Endothelial cell of umbilical vein (primary cell): ENCODE measurements around the gene ABCA3.

Experiments
- EZH2 ChIP-seq: IDR thresholded peaks from 2 replicates; pipeline ENCODE4 v1.6.1; 2012; ENCODE audit warnings: borderline replicate concordance, low read depth, mild to moderate bottlenecking, moderate library complexity, low read length, inconsistent platforms; ENCODE audit not compliant: severe bottlenecking
- FOS ChIP-seq: IDR thresholded peaks from 2 replicates; pipeline ENCODE4 v1.6.1; 2011; ENCODE audit warnings: mild to moderate bottlenecking, low read length, moderate library complexity, borderline replicate concordance; ENCODE audit not compliant: insufficient read depth
- GATA2 ChIP-seq: IDR thresholded peaks from 2 replicates; pipeline ENCODE4 v1.7.0; 2011; ENCODE audit warnings: low read depth, mild to moderate bottlenecking, moderate library complexity, mixed read lengths, low read length; ENCODE audit not compliant: insufficient read length, insufficient read depth
- JUN ChIP-seq: IDR thresholded peaks from 2 replicates; pipeline ENCODE4 v1.6.1; 2011; ENCODE audit warnings: borderline replicate concordance, low read depth; ENCODE audit not compliant: insufficient read length, insufficient read depth
- MYC ChIP-seq: IDR thresholded peaks from one replicate; pipeline ENCODE4 v1.6.1; 2011; ENCODE audit warnings: mild to moderate bottlenecking, low read depth, low read length
- POLR2A ChIP-seq: IDR thresholded peaks from 2 replicates; pipeline ENCODE4 v1.6.1; 2012; ENCODE audit warnings: low read depth, mild to moderate bottlenecking, control low read depth, low read length
- POLR2AphosphoS5 ChIP-seq: IDR thresholded peaks from 2 replicates; pipeline ENCODE4 v1.6.1; 2012; ENCODE audit warnings: low read depth, mild to moderate bottlenecking, control low read depth, low read length, moderate library complexity; ENCODE audit not compliant: insufficient read depth
- TF ChIP-seq, protein P1 (sequence below), 2 donors: IDR thresholded peaks; 1 replicate in 1 of 2; 2 replicates in 1 of 2; pipeline ENCODE4 v1.5.1; 2011; ENCODE audit warnings: low read length in 2 of 2, mild to moderate bottlenecking in 2 of 2, moderate library complexity in 2 of 2, control low read depth in 1 of 2, inconsistent platforms in 1 of 2, low read depth in 1 of 2; ENCODE audit not compliant: insufficient read depth in 1 of 2; ENCODE audit errors: extremely low read depth in 1 of 2
- TF ChIP-seq, protein P2 (sequence below): IDR thresholded peaks from 2 replicates; pipeline ENCODE4 v1.6.1; 2011; ENCODE audit not compliant: insufficient read depth, insufficient read length

DNA sequence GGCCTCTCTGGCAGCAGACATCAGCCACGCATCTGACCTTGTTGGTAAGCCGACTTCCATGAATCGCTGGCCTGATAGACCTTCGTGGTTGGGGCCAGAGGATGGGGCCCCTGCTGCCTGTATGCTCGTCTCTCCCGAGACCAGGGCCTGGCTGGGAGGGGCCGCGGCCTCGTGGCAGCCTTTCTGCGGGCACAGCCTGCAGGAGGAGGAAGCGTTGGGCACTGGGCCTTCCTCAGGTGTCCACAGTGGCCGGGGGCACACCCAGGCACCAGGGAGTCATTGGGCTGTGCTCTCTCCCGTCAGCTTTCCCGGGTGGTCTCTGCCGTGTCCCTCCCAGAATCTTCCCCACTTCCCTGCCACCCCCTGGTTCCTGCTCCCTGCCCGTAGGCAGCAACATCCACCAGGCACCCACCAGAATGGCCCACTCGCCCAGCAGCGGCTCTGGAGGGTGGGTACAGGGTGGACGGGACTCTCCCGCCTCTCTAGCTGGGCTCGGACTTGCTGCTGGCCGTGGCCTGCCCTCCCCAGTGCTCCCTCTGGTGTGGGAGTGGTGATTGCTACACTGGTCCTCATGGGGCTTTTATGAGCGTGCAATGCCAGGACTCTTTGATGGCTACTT is 110.8 kb downstream of the ABCA3 start:
- TF ChIP-seq, protein P1, sequence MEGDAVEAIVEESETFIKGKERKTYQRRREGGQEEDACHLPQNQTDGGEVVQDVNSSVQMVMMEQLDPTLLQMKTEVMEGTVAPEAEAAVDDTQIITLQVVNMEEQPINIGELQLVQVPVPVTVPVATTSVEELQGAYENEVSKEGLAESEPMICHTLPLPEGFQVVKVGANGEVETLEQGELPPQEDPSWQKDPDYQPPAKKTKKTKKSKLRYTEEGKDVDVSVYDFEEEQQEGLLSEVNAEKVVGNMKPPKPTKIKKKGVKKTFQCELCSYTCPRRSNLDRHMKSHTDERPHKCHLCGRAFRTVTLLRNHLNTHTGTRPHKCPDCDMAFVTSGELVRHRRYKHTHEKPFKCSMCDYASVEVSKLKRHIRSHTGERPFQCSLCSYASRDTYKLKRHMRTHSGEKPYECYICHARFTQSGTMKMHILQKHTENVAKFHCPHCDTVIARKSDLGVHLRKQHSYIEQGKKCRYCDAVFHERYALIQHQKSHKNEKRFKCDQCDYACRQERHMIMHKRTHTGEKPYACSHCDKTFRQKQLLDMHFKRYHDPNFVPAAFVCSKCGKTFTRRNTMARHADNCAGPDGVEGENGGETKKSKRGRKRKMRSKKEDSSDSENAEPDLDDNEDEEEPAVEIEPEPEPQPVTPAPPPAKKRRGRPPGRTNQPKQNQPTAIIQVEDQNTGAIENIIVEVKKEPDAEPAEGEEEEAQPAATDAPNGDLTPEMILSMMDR (IDR thresholded peaks at IDR 0.05; ENCODE audit: extremely low read depth in 1 of 2, insufficient read depth in 1 of 2, low read depth in 1 of 2, low read length in 2 of 2): no peak
- TF ChIP-seq EZH2: no peak
- no peak for TF ChIP-seq POLR2A
- TF ChIP-seq POLR2AphosphoS5: no peak
- no peak for TF ChIP-seq FOS
- TF ChIP-seq JUN: no peak
- no peak for TF ChIP-seq MYC
- TF ChIP-seq, protein P2, sequence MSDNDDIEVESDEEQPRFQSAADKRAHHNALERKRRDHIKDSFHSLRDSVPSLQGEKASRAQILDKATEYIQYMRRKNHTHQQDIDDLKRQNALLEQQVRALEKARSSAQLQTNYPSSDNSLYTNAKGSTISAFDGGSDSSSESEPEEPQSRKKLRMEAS: no peak
- no peak for TF ChIP-seq GATA2
